ENCODE results near the gene ENTPD6. TPM values are rescaled to one million over a fixed set of nuclear protein-coding genes. Genes with fewer than 3 reads are reported as not detected.

ENTPD6 gene
- total and polyA plus RNA-seq, 2 of the 4 experiments (the other 2 are of a cell fraction): 61.1 to 98.6 TPM

- peaks cover 9% of the 10 kb centered on the region; the same call in 1 of the 2 replicates for H3K9me1 ChIP-seq (ENCODE audit: insufficient read depth, low read length)
- 92% methylated on average over 10 of the region's 32 CpGs; no CpG with 5 or more reads in 1 of the 2 experiments for WGBS, 2 experiments (ENCODE audit: extremely low coverage in 2 of 2, insufficient read length in 1 of 2)
Measured at GRCh38 chr20:25274891-25275812, 79.6 kb downstream of the ENTPD6 start.

More at GRCh38 chr20:25274891-25275812, 79.6 kb downstream of the ENTPD6 start:
- H3K9me3 ChIP-seq (ENCODE audit: control insufficient read depth, insufficient read depth, low read length): no peaks in the 10 kb centered on the region
- H4K5ac ChIP-seq (ENCODE audit: low read depth, low read length): no peak overlapping the region
- ChIA-PET CTCF (no interaction called here), POLR2A (ENCODE audit: unreplicated experiment) (no interaction called here)
- no peak overlapping the region for H2AFZ ChIP-seq (replicated peaks; ENCODE audit: low read length, poor library complexity)
- no TSS peak for BruUV-seq (replicated peaks)
- TF ChIP-seq SMC3 (IDR thresholded peaks at IDR 0.05; ENCODE audit: low read depth, low read length): no peak
- TF ChIP-seq USF2 (IDR thresholded peaks at IDR 0.05; ENCODE audit: low read depth, low read length): no peak
- TF ChIP-seq RAD21 (IDR thresholded peaks at IDR 0.05; ENCODE audit: low read length): no peak
- no peak for TF ChIP-seq ELK1 (IDR thresholded peaks at IDR 0.05; ENCODE audit: borderline replicate concordance, low read depth, low read length)
- no peak for TF ChIP-seq RFX5 (IDR thresholded peaks at IDR 0.05; ENCODE audit: low read depth, low read length)
- no peak for TF ChIP-seq CEBPB (IDR thresholded peaks at IDR 0.05; ENCODE audit: low read depth, low read length)
- TF ChIP-seq RCOR1 (IDR thresholded peaks at IDR 0.05; ENCODE audit: insufficient replicate concordance, low read length): no peak
- no peak for TF ChIP-seq MXI1 (IDR thresholded peaks at IDR 0.05; ENCODE audit: borderline replicate concordance, low read depth, low read length)
- no peak for TF ChIP-seq NFE2L2 (IDR thresholded peaks at IDR 0.05; ENCODE audit: low read depth, low read length)
- H3K27ac ChIP-seq (ENCODE audit: insufficient read depth, low read length): no peak overlapping the region
- no peak overlapping the region for H3K23ac ChIP-seq (ENCODE audit: low read depth, low read length)
- H2BK5ac ChIP-seq (ENCODE audit: low read depth, low read length, poor library complexity, severe bottlenecking): no peak overlapping the region
- H3K27me3 ChIP-seq (ENCODE audit: control insufficient read depth, insufficient read depth, low read length): no peaks in the 10 kb centered on the region
- H3K4me1 ChIP-seq (ENCODE audit: control insufficient read depth, insufficient read depth, low read length): no peaks in the 10 kb centered on the region
- no peak overlapping the region for H4K91ac ChIP-seq (ENCODE audit: insufficient read depth, low read depth, low read length)
- H2AK9ac ChIP-seq (replicated peaks; ENCODE audit: low read depth, low read length, poor library complexity): no peak overlapping the region
- ATAC-seq (ENCODE audit: low read depth) (no peak), DNase-seq (no peak)
- H3K4me3 ChIP-seq (ENCODE audit: insufficient read depth, low read depth, low read length): no peak overlapping the region
- H3K14ac ChIP-seq (replicated peaks; ENCODE audit: low read depth, low read length): no peak overlapping the region
- no peak overlapping the region for H3K9ac ChIP-seq (ENCODE audit: low read depth, low read length)
- H3K18ac ChIP-seq (ENCODE audit: low read depth, low read length): no peak overlapping the region
- dilution Hi-C loops (cut with HindIII; ENCODE audit: low sequenced_read_pairs, unreplicated experiment) (no loop called here), in situ Hi-C loops (cut with MboI; ENCODE audit: low sequenced_read_pairs) (loop anchor here (25.0 kb wide), 2 partner anchors 712 to 1638 kb away; partner anchors contain the start of gene CST3), intact Hi-C loops (cut with micrococcal nuclease) (no loop called here)
- H3K56ac ChIP-seq (ENCODE audit: extremely low read depth, insufficient read depth, low read length): no peak overlapping the region
- H2AK5ac ChIP-seq (ENCODE audit: low read depth, low read length): no peak overlapping the region
- no peak overlapping the region for H2BK15ac ChIP-seq (ENCODE audit: low read depth, low read length)
- H3K4me2 ChIP-seq (ENCODE audit: low read depth, low read length): no peak overlapping the region
- H3K4ac ChIP-seq (ENCODE audit: low read depth, low read length): no peak overlapping the region
- H3K36me3 ChIP-seq (ENCODE audit: control insufficient read depth, insufficient read depth, low read length): peaks cover 81% of the 10 kb centered on the region
- peaks cover 3% of the 10 kb centered on the region for H4K20me1 ChIP-seq (ENCODE audit: insufficient read depth, low read length)
- no peak overlapping the region for H2BK120ac ChIP-seq (ENCODE audit: low read depth, low read length)
- H3K79me1 ChIP-seq (ENCODE audit: low read depth in 1 of 2, low read length in 2 of 2): peaks cover 0 to 16% of the 10 kb centered on the region in 2 experiments; a peak in 3 of 4 replicates
- H2BK20ac ChIP-seq (ENCODE audit: low read depth, low read length): no peak overlapping the region
- no peak overlapping the region for H4K8ac ChIP-seq (ENCODE audit: low read depth in 2 of 2, low read length in 2 of 2)

All from IMR-90 (cell line).